HCT116 (cell line): Measurements from ENCODE around the gene GKN1. TPM values are rescaled to one million over a fixed set of nuclear protein-coding genes. Genes with fewer than 3 reads are reported as not detected.

Experiments used
- ATAC-seq: fragments of 200-7000 bp; cut with Tn5 transposase; 2 replicates; pipeline ENCODE4 v1.9.1; 2020; ENCODE audit warnings: mild to moderate bottlenecking, moderate library complexity
- BruUV-seq: library from RNA; stranded (reverse); fragments of 400-500 nt; replicated peaks from 2 replicates; lab custom pipeline; 2021; lab: Mats Ljungman, UMichigan
- CTCF ChIA-PET: fragments of 300-600 bp; sonication (Branson Sonifier 250); formaldehyde crosslinking; loops from one replicate; lab custom pipeline; 2021; ENCODE audit warnings: antibody characterized with exemption; lab: Charles Lee
- POLR2A ChIA-PET: fragments of 300-600, 350-600 bp; sonication (Branson Sonifier 250); formaldehyde crosslinking; loops from one replicate; lab custom pipeline; 2021; ENCODE audit warnings: antibody characterized with exemption; lab: Charles Lee
- RAD21 ChIA-PET, 2 experiments: fragments of 300-600 bp; sonication (Branson Sonifier 250); formaldehyde crosslinking; loops; one replicate each; lab custom pipeline; 2023; ENCODE audit warnings: low total read pairs in 2 of 2; ENCODE audit not compliant: uncharacterized antibody in 2 of 2, unreplicated experiment in 2 of 2, low non-redundant PET in 1 of 2; lab: Charles Lee
- DNase-seq: peaks from one replicate; pipeline ENCODE4 v3.0.0-alpha.2; 2010; ENCODE audit warnings: low read depth, low spot score
- H2AFZ ChIP-seq: fragments of 200-600 bp; shearing (Covaris generic), sonication (generic); 2 replicates; pipeline ENCODE4 v1.6.1; 2017; ENCODE audit warnings: low read depth, mixed run types, mixed read lengths, antibody characterized with exemption, low read length; ENCODE audit not compliant: poor library complexity, severe bottlenecking
- H3K27ac ChIP-seq: 2 replicates; pipeline ENCODE4 v1.5.1; 2012; ENCODE audit warnings: low read depth, low read length
- H3K27me3 ChIP-seq: fragments of 200-600 bp; sonication (generic); 2 replicates; pipeline ENCODE4 v1.6.1; 2016; ENCODE audit warnings: mixed run types, low read length, mixed read lengths; ENCODE audit not compliant: insufficient read depth
- H3K36me3 ChIP-seq, 2 experiments: fragments of 200-500 bp in 1 of 2; fragments of 200-600 bp in 1 of 2; sonication (Bioruptor generic) in 1 of 2; sonication (generic) in 1 of 2; 2 replicates each; pipeline versions ENCODE4 v1.5.1 to v1.6.1; 2014 to 2016; ENCODE audit warnings: low read length in 2 of 2, inconsistent platforms in 1 of 2, mixed read lengths in 1 of 2, mixed run types in 1 of 2; ENCODE audit not compliant: insufficient read depth in 2 of 2, control insufficient read depth in 1 of 2
- H3K4me1 ChIP-seq, 2 experiments: fragments of 200-600 bp in 1 of 2; sonication (generic) in 1 of 2; 2 replicates each; pipeline versions ENCODE4 v1.5.1 to v1.6.1; 2012 to 2017; ENCODE audit warnings: low read length in 2 of 2, inconsistent platforms in 1 of 2, mild to moderate bottlenecking in 1 of 2, mixed read lengths in 1 of 2, mixed run types in 1 of 2, moderate library complexity in 1 of 2; ENCODE audit not compliant: insufficient read depth in 2 of 2, control insufficient read depth in 1 of 2
- H3K4me2 ChIP-seq: fragments of 200-600 bp; sonication (generic); 2 replicates; pipeline ENCODE4 v1.6.1; 2017; ENCODE audit warnings: mixed run types, low read length, mixed read lengths
- H3K4me3 ChIP-seq, 2 experiments: fragments of 200-600 bp in 1 of 2; sonication (generic) in 1 of 2; replicated peaks in 1 of 2; 2 replicates each; pipeline ENCODE4 v1.5.1; 2011 to 2016; ENCODE audit warnings: low read length in 2 of 2, control low read depth in 1 of 2, low read depth in 1 of 2, mild to moderate bottlenecking in 1 of 2, mixed read lengths in 1 of 2, mixed run types in 1 of 2
- H3K79me2 ChIP-seq: fragments of 200-600 bp; sonication (generic); 2 replicates; pipeline ENCODE4 v1.6.1; 2017; ENCODE audit warnings: mild to moderate bottlenecking, mixed run types, low read length, moderate library complexity, mixed read lengths; ENCODE audit not compliant: insufficient read depth
- H3K9ac ChIP-seq: fragments of 200-600 bp; sonication (generic); 2 replicates; pipeline ENCODE4 v1.6.1; 2016; ENCODE audit warnings: low read length, mixed read lengths
- H3K9me2 ChIP-seq: fragments of 200-600 bp; sonication (generic), shearing (Covaris generic); 2 replicates; pipeline ENCODE4 v1.6.1; 2017; ENCODE audit warnings: mixed run types, mild to moderate bottlenecking, moderate library complexity; ENCODE audit not compliant: insufficient read depth
- H3K9me3 ChIP-seq, 2 experiments: fragments of 200-500 bp in 1 of 2; fragments of 200-600 bp in 1 of 2; sonication (Bioruptor generic) in 1 of 2; sonication (generic) in 1 of 2; 2 replicates each; pipeline ENCODE4 v1.6.1; 2014 to 2017; ENCODE audit warnings: low read length in 2 of 2, mixed read lengths in 2 of 2, inconsistent platforms in 1 of 2, low read depth in 1 of 2, mild to moderate bottlenecking in 1 of 2, mixed run types in 1 of 2, moderate library complexity in 1 of 2; ENCODE audit not compliant: control insufficient read depth in 1 of 2, insufficient read depth in 1 of 2
- H4K20me1 ChIP-seq: fragments of 200-600 bp; sonication (generic), shearing (Covaris generic); 2 replicates; pipeline ENCODE4 v1.6.1; 2017; ENCODE audit warnings: mixed run types, mild to moderate bottlenecking, moderate library complexity; ENCODE audit not compliant: insufficient read depth
- ATF3 ChIP-seq: IDR thresholded peaks from 2 replicates; pipeline ENCODE4 v1.6.1; 2012
- EGR1 ChIP-seq: IDR thresholded peaks from 2 replicates; pipeline ENCODE4 v1.6.1; 2012; ENCODE audit warnings: low read depth
- ELF1 ChIP-seq: IDR thresholded peaks from 2 replicates; pipeline ENCODE4 v1.6.1; 2012; ENCODE audit warnings: low read depth, borderline replicate concordance
- EZH2 ChIP-seq: fragments of 200-600 bp; sonication (generic); IDR thresholded peaks from 2 replicates; pipeline ENCODE4 v1.6.1; 2017; ENCODE audit warnings: antibody characterized with exemption, mixed run types
- FOSL1 ChIP-seq: IDR thresholded peaks from 2 replicates; pipeline ENCODE4 v1.6.1; 2012; ENCODE audit warnings: low read depth
- JUND ChIP-seq: IDR thresholded peaks from 2 replicates; pipeline ENCODE4 v1.6.1; 2012
- MAX ChIP-seq: IDR thresholded peaks from 2 replicates; pipeline ENCODE4 v1.6.1; 2012
- POLR2A ChIP-seq: IDR thresholded peaks from 2 replicates; pipeline ENCODE4 v1.7.0; 2011; ENCODE audit warnings: borderline replicate concordance; ENCODE audit not compliant: insufficient read depth, insufficient read length; ENCODE audit errors: extremely low read depth
- POLR2AphosphoS5 ChIP-seq: IDR thresholded peaks from 2 replicates; pipeline ENCODE4 v1.6.1; 2011; ENCODE audit warnings: mild to moderate bottlenecking, low read depth, low read length, moderate library complexity
- REST ChIP-seq: IDR thresholded peaks from 2 replicates; pipeline ENCODE4 v1.6.1; 2012; ENCODE audit warnings: low read depth
- SIN3A ChIP-seq: IDR thresholded peaks from 2 replicates; pipeline ENCODE4 v1.6.1; 2012; ENCODE audit warnings: low read depth
- SP1 ChIP-seq: IDR thresholded peaks from 2 replicates; pipeline ENCODE4 v1.6.1; 2012; ENCODE audit warnings: low read depth
- SRF ChIP-seq: IDR thresholded peaks from 2 replicates; pipeline ENCODE4 v1.6.1; 2012; ENCODE audit warnings: low read depth
- ZFX ChIP-seq: fragments of 450-650 bp; IDR thresholded peaks from 2 replicates; pipeline ENCODE4 v1.6.1; 2017
- ZNF274 ChIP-seq: fragments of 200-500 bp; sonication (Bioruptor generic); IDR thresholded peaks from 2 replicates; pipeline ENCODE4 v1.6.1; 2014; ENCODE audit warnings: mild to moderate bottlenecking, low read depth, low read length, inconsistent platforms
- intact Hi-C: fragments of 100-400 bp; cut with micrococcal nuclease; formaldehyde crosslinking; loops from 2 replicates; pipeline ENCODE4 v1.10.0; 2022
- total RNA-seq: library from RNA; stranded (reverse); gene quantifications from one replicate; pipeline ENCODE4 v1.2.1, GENCODE V29; 2021; ENCODE audit not compliant: unreplicated experiment
- TF ChIP-seq, protein P1 (sequence below): IDR thresholded peaks from 2 replicates; pipeline ENCODE4 v1.6.1; 2011; ENCODE audit warnings: mild to moderate bottlenecking, low read length, moderate library complexity; ENCODE audit not compliant: insufficient replicate concordance; ENCODE audit errors: extremely low read depth

The GKN1 gene
- total RNA-seq, 1 experiment from 2014 or later: not detected

GRCh38 chr2:69013142-69013839, 38.9 kb downstream of the GKN1 start, which contains the start of gene ANTXR1 (continued):
- TF ChIP-seq EZH2 (no peak), ZNF274 (no peak), MAX (no peak; the same call in 1 of the 2 replicates), SP1 (no peak), ZFX (peak; percentile 37; the same call in 1 of the 2 replicates)

DNA sequence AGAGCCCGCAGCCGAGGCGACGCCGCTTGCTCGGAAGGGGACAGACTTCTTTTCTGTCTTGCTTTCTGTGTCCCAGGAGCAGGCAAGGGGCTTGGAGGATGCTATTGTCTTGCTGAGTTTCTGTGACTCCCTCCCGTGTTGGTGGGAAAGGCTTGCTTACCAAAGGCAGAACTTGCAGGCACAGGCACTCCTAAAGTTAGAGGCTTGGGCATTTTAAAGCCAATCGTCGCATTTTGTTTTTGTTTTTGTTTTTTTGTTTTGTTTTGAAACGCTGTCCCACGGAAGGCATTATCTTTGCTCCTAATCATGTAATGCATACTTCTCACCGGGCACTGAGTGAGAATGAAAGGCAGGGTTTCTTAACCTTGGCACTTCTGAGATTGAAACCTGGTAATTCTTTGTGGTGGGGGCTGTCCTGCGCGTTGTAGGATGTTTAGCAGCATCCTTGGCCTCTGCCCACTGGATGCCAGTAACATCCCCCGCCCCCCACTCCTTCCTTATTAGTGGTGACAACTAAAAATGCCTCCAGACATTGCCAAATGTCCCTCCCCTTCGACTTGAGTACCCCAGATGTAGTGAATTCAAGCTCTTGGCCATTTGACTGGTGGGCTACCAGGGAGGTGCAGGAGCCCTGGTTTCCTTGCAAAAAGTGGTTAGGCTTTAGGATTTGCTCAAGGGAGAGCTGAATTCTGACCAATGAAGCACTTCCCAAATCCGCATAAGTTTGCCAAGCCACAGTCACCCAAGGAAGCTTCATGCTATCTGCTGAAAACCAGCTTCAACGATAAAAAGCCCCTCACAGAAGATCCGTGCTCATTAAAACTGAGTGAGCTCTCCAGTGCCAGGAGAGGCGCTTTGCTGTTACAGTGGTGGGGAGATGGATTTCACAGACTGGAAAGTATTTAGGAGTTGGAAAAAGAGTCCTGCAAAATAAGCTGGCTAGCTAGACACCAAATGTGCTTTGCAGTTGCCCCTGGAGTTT, 39.7 kb downstream of the GKN1 start:
- Histone ChIP-seq H3K79me2 (peaks cover 4% of the 10 kb centered on the region; the same call in 1 of the 2 replicates), H3K27me3 (no peaks in the 10 kb centered on the region), H3K4me3 (peak overlapping the region; percentile 79 to 88), H3K9ac (peak overlapping the region; percentile 64), H3K27ac (peak overlapping the region; percentile 51; the same call in 1 of the 2 replicates), H3K9me2 (no peaks in the 10 kb centered on the region), H3K36me3 (no peaks in the 10 kb centered on the region), H3K9me3 (no peaks in the 10 kb centered on the region), H3K4me2 (peak overlapping the region; percentile 85), H4K20me1 (no peaks in the 10 kb centered on the region), H3K4me1 (peaks cover 10 to 16% of the 10 kb centered on the region in 2 experiments), H2AFZ (no peak overlapping the region)
- intact Hi-C loops: loop anchor here (1.0 to 2.0 kb wide), 3 partner anchors 71 to 551 kb away; no protein-coding TSS in a partner anchor
- BruUV-seq: no TSS peak
- no peak for DNase-seq
- ChIA-PET CTCF (interaction anchor here (1.1 to 1.4 kb wide), 4 partner anchors 11 to 550 kb away, joined by 3 to 5 read pairs (median 4); partner anchors contain the start of gene FBXO48), POLR2A (no interaction called here), RAD21 (no interaction called here)
- ATAC-seq: no peak
- TF ChIP-seq SP1 (no peak), SIN3A (no peak), JUND (no peak), FOSL1 (no peak), SRF (no peak), POLR2A (no peak), POLR2AphosphoS5 (no peak), ZFX (no peak), ZNF274 (no peak), EZH2 (no peak), ATF3 (no peak), REST (no peak), EGR1 (no peak), ELF1 (no peak)
- TF ChIP-seq, protein P1, sequence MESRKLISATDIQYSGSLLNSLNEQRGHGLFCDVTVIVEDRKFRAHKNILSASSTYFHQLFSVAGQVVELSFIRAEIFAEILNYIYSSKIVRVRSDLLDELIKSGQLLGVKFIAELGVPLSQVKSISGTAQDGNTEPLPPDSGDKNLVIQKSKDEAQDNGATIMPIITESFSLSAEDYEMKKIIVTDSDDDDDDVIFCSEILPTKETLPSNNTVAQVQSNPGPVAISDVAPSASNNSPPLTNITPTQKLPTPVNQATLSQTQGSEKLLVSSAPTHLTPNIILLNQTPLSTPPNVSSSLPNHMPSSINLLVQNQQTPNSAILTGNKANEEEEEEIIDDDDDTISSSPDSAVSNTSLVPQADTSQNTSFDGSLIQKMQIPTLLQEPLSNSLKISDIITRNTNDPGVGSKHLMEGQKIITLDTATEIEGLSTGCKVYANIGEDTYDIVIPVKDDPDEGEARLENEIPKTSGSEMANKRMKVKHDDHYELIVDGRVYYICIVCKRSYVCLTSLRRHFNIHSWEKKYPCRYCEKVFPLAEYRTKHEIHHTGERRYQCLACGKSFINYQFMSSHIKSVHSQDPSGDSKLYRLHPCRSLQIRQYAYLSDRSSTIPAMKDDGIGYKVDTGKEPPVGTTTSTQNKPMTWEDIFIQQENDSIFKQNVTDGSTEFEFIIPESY: no peak
